ENCODE results near the gene UBAP2. TPM values are rescaled to one million over a fixed set of nuclear protein-coding genes. Genes with fewer than 3 reads are reported as not detected.

The UBAP2 gene
- total RNA-seq, 4 donors from 2014 or later = 31.0 to 49.6 (median 37.6) TPM

GRCh38 chr9:33893861-33894260, 154.8 kb downstream of the UBAP2 start:
- H3K9me3 ChIP-seq = no peaks in the 10 kb centered on the region
- intact Hi-C loops (cut with DNase I) = no loop called here
- no peak overlapping the region for H3K27ac ChIP-seq (replicated peaks in 1 of 4)
- H3K4me1 ChIP-seq = peaks cover 0 to 10% (median 0%) of the 10 kb centered on the region in 4 donors
- no peak for DNase-seq (ENCODE audit: extremely low spot score)
- no peak overlapping the region for H3K4me3 ChIP-seq
- TF ChIP-seq EP300 (IDR thresholded peaks at IDR 0.05) = no peak
- no peak for TF ChIP-seq POLR2A (IDR thresholded peaks at IDR 0.05; ENCODE audit: low read depth)
- no peak for TF ChIP-seq CTCF (IDR thresholded peaks at IDR 0.05)
- H3K27me3 ChIP-seq = no peaks in the 10 kb centered on the region
- peaks cover 0 to 15% (median 7%) of the 10 kb centered on the region in 4 donors for H3K36me3 ChIP-seq

- DNase-seq (ENCODE audit: extremely low spot score) = no peak
- intact Hi-C loops (cut with DNase I) = no loop called here
- TF ChIP-seq CTCF (IDR thresholded peaks at IDR 0.05) = no peak
- Histone ChIP-seq H3K4me1 (peaks cover 21 to 60% (median 55%) of the 10 kb centered on the region in 4 donors), H3K27ac (replicated peaks in 1 of 4) (no peak overlapping the region), H3K9me3 (no peaks in the 10 kb centered on the region), H3K36me3 (peaks cover 0 to 21% (median 8%) of the 10 kb centered on the region in 4 donors), H3K4me3 (no peak overlapping the region), H3K27me3 (no peaks in the 10 kb centered on the region)
- 57% methylated on average over 2 of the region's 2 CpGs for WGBS
Observed at GRCh38 chr9:33885948-33886347, 162.7 kb downstream of the UBAP2 start.

- intact Hi-C loops (cut with DNase I) = no loop called here
- H3K4me1 ChIP-seq = peaks cover 21 to 66% (median 57%) of the 10 kb centered on the region in 4 donors
- H3K36me3 ChIP-seq = peaks cover 0 to 16% (median 5%) of the 10 kb centered on the region in 4 donors
- 39% methylated on average over 5 of the region's 5 CpGs for WGBS
- H3K27me3 ChIP-seq = no peaks in the 10 kb centered on the region
- no peak for TF ChIP-seq CTCF (IDR thresholded peaks at IDR 0.05)
- TF ChIP-seq POLR2A (IDR thresholded peaks at IDR 0.05; ENCODE audit: low read depth) = no peak
- no peak for TF ChIP-seq EP300 (IDR thresholded peaks at IDR 0.05)
- no peak overlapping the region for H3K27ac ChIP-seq (replicated peaks in 1 of 4)
- no peaks in the 10 kb centered on the region for H3K9me3 ChIP-seq
- H3K4me3 ChIP-seq = no peak overlapping the region
- DNase-seq (ENCODE audit: extremely low spot score) = no peak
Observed at GRCh38 chr9:33884856-33885701, 163.6 kb downstream of the UBAP2 start.

GRCh38 chr9:33881635-33882034, 167.1 kb downstream of the UBAP2 start:
- peaks cover 21 to 77% (median 65%) of the 10 kb centered on the region in 4 donors for H3K4me1 ChIP-seq
- no peaks in the 10 kb centered on the region for H3K9me3 ChIP-seq
- 35% methylated on average over 1 of the region's 1 CpG for WGBS
- H3K4me3 ChIP-seq = no peak overlapping the region
- DNase-seq (ENCODE audit: extremely low spot score) = no peak
- H3K27ac ChIP-seq (replicated peaks in 1 of 4) = no peak overlapping the region
- no peak for TF ChIP-seq POLR2AphosphoS5 (IDR thresholded peaks at IDR 0.05)
- TF ChIP-seq CTCF (IDR thresholded peaks at IDR 0.05) = no peak
- TF ChIP-seq EP300 (IDR thresholded peaks at IDR 0.05) = no peak
- no peak for TF ChIP-seq POLR2A (IDR thresholded peaks at IDR 0.05; ENCODE audit: low read depth)
- H3K36me3 ChIP-seq = no peaks in the 10 kb centered on the region
- no peaks in the 10 kb centered on the region for H3K27me3 ChIP-seq
- intact Hi-C loops (cut with DNase I) = no loop called here

All from esophagus muscularis mucosa (tissue), 4 donors.